Measurements from ENCODE around the gene B4GALT1.

Gene B4GALT1

GRCh38 chr9:33117796-33118195 is 49.3 kb downstream of the B4GALT1 start:
- no peak for DNase-seq

DNA sequence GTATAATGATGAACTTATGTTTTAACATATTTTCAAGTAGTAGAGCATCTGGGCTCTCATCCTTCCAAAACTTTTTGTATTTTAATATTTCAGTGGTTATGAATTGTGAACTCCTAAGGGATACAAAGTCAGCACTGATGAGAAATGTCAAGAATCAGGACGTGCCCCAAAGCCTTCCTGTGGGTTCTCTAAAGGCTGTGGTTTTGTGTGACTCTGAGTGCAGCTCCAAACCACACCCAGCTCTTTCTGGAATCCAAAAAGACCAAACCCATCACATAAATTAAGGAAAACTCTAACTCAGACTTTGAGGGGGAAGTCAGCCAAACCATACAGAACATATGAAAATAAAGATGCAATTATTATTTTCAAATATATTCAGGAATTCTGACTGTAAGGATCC is 49.8 kb downstream of the B4GALT1 start:
- no peak for DNase-seq

DNA sequence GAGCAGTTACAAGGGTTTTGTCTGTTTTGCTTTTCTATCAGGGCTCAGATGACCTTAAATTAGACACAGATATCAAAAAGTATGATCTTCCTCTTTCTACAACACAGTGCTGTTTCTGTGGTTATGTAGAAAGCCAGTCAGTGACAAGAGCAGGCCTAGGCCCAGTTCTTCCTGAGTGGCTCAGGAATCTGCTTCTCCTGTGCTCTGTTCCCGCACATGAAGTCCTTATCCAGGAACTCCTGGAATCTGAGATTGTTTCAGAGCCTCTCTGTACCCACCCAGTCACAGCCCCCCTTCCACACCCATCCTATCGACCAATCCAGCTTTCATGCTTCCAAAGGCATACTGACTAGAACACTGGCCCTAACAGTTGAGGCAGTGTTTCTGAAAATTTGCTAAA is 50.3 kb downstream of the B4GALT1 start:
- no peak for DNase-seq

DNA sequence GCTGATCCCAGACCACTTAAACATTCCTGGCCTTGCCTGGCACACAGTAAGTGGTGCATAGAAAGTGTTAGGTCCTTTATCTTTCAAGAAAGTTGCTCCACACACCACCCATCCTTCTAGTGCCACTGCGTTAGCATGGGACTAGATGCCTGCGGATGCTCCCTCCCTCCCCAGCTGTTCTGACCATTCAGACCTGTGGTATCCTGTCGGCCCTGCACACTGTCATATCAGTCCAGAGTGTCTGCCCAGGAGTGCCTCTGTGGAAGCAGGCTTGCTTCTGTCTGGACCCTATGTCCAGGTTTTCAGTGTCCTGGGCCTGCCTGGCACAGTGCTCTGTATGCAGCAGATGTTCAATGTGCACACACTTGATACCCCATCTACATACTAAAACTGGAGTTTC is 52.4 kb downstream of the B4GALT1 start:
- DNase-seq, result no peak

GRCh38 chr9:33113799-33114547 is 53.2 kb downstream of the B4GALT1 start:
- DNase-seq, result no peak

DNA sequence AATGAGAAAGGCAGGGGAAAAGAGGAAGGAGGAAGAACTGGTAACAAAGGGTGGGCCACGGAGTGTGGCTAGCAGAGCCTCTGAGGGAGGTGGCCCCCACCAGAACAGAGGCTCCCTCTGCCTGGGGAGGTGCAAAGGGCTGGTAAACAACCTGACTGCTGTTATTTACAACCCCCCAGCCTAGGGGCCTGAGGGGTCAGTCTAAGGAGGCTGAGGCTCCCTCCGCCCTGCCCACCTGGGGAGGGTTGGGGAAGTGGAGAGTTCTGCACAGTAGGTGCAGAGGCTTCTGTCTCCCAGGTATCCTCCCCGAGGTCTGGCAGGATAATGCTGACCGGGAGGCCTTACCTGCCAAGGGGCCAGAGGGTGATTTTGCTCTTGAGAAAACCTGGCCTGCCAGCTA is 55.0 kb downstream of the B4GALT1 start:
- DNase-seq, result no peak

GRCh38 chr9:33111631-33112030 is 55.5 kb downstream of the B4GALT1 start:
- no peak for DNase-seq

DNA sequence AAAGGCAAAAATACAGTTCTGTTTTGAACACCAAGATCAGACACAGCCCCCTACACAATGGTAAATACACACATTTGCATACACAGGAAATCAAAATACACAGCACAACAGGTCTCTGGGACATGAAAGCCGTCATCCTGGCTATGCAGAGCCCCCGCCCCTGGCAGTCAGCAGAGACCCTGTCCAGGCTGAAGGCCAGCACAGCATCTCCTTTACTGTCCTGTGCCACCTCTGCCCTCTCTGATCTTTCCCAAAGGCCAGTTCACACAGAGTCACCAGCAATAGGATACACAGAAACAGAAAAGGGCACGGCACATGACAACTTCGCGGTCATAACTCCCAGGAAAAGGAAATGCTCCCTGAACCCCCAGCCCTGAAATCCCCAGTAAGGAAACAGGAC is 56.5 kb downstream of the B4GALT1 start:
- no peak for DNase-seq

- DNase-seq, result no peak
These were observed 57.1 kb downstream of the B4GALT1 start for GRCh38 chr9:33109850-33110595.

- no peak for DNase-seq
These were observed 58.0 kb downstream of the B4GALT1 start for GRCh38 chr9:33109097-33109496.

- no peak for DNase-seq
These were observed 58.7 kb downstream of the B4GALT1 start for GRCh38 chr9:33108472-33108871.

DNA sequence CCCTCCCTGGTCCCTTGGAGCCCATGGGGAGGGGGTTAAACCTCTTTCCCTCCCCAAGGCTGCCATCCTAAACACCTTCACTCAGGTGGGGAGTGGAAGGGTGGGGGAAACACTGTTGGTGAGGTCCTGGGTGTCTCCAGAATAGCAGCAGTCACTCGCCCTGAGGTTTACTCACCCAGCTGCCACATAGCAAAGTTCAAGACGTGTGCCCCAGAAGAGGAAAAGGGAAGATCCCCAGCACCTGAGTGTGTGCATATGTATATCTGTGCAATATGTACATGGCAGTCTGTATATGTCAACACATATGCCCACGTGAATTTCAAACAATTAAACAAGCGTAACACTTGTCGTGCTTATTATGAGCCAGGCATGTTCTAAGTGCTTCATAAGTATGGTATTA is 59.4 kb downstream of the B4GALT1 start:
- no peak for DNase-seq

DNA sequence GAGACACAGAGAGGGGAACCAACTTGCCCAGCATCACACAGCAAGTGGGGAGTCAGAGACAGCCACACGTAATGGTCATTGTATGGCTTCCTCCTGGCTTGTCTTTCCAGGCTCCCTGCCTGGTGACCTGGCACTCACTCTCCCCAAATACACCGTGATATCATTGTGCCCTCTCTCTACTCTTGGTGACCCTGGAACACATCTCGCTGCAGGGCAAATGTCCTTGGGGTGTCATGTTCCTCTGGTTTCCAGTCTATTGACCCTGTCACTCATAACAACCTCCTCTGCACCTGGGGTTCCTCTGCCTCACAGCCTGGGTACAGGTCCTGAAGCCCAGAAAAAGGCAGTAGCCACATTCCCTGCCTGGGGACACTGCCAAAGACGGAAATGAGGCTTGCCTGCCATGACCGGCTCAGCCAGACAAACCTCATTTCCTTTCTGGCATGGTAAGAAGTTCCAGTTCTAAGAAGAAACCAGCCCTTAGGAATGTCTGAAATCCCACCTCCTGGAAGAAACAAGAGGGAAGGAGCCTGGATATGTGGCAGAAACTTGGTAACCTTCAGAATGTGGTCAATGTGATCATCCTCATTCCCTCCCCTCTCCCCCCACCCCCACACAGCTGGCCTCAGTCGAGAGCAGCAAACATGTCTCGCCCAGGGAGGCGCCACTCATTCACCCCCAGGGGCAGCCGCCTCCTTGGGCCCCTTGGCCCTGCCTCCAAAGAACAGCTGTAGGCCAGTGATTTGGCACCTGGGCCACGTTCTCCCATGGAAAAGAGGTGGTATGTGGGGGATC is 60.1 kb downstream of the B4GALT1 start:
- DNase-seq, result no peak

GRCh38 chr9:33106372-33106771 is 60.8 kb downstream of the B4GALT1 start:
- DNase-seq, result no peak

DNA sequence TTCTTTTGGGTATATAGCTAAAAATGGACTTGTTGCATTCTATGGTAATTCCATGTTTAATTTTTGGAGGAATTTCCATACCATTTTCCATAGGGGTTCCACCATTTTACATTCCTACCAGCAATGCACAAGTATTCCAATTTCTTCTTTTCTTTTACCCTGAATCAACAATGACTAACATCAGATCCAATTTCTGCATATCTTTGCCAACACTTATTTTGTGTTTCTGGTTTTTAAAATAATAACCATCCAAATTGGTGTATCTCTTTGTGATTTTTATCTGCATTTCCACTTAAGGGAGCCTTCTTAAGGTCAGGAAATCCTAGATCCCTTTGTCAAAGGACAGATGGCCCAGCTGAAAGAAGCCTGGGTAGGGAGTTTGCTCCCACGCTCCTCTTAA is 61.2 kb downstream of the B4GALT1 start:
- no peak for DNase-seq

DNA sequence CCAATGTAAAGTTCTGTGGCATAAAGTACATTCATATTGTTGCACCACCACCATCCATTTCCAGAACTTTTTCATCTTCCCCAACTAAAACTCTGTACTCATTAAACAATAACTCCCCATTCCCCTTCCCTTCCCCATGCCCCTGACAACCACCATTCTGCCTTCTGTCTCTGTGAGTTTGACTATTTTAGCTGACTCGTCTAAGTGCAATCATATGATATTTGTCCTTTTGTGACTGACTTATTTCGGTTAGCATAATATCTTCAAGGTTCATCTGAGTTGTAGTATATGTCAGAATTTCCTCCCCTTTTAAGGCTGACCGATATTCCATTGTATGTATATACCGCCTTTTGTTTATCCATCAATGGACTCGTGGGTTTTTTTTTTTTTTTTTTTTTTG is 61.6 kb downstream of the B4GALT1 start:
- no peak for DNase-seq

- DNase-seq, result no peak
These were observed 62.7 kb downstream of the B4GALT1 start for GRCh38 chr9:33104401-33104800.

DNA sequence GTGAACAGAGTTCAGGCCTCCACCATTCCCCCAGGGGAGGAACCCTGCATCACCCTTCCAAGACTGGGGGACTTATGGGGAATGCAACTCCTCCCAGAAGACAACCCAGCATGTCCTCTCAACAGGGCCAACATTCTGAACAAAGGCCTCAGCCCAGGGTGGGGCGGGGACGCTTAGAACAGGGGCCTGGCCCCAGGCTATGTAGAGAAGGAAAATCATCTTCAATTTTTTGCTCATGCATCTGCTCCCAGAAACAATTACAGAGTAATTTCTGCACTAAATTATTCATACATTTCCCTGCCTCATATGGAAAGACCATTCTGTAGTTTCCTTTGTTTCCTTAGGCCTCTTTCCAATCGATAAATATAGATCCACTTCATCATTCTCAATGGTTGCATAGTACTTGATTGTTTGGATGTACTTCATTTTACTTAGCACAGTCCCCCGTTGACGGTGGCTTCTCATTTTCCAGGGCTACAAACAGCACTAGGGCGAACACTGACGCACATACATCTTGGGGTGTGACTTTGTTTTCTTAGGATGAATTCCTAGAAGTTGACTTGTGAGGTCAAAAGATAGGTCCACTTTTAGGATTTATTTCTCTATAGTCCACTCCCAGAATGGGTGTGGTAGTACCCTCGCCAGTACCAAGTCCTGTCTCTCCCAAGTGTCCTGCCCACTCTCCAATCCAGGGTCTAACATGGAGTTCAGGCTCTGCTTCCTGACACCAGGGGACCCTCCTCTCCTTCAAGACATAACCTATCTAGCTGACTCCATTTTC is 63.4 kb downstream of the B4GALT1 start:
- no peak for DNase-seq

DNA sequence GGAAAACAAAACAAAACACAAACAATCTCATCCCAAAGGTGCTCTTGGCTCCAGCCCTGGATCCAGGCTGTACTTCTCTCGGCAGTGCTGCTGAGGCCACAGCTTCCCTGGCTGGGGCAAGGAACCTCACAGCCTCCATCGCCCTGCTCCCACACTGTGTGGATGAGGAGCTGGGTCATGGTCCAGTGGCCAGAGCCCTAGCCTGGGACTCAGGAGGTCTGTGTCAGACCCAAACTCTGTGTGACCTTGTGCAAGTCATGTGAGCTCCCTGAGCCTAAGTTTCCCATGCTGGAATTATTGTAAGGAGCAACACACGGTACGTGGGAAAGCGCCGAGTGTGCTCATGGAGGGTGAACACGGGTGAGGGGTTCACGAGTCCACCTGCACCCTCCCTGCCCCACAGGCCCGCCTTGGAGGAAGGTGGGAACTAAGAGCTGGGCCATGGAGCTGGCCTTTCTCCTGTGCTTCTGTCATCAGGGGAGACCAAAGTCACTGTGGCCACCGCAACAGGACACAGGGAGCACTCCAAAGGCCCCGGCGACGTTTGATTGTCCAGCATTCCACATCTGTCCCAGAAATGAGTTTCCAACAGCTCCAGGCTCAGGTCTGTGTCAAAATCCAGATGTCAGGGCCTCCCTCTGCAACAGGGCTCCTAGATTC is 64.5 kb downstream of the B4GALT1 start:
- DNase-seq, result no peak

DNA sequence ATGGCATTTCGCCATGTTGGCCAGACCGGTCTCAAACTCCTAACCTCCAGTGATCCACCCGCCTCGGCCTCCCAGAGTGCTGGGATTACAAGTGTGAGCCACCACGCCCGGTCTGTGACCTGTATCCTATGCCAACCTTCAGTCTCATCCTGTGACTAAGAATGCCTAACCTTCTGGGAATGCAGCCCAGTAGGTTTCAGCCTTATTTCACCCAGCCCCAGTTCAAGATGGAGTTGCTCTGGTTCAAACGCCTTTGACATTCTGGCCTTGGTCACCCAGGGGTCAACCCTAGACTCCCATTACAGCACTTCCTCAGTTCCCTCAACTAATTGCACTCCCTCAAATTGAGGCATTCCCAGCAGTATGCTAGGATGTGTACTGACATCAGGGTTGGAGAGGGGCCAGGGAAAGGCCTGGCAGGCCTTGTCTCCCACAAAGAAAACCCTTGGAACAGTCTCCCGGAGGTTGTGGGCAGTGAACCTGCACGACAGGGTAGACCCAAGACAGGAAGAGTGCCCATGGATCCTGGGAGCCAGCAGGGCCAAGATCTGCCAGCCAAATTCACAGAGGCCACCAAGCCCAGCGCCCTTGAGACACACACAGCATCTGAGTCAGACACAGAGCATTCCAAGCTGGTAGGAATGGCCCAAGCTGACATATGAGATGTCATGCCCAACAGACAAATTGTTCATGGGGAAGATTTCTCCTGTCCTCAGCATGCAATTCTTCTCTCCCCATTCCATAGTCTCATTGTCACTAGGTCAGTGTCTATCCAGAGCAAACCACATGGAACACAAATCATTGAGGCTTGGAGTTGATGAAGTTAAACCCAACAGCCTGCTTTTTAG is 65.8 kb downstream of the B4GALT1 start:
- DNase-seq, result no peak

GRCh38 chr9:33099754-33100153 is 67.4 kb downstream of the B4GALT1 start:
- no peak for DNase-seq

All from activated T-cell treated with anti-CD3 and anti-CD28 coated beads for 4 hours (primary cell).